Activated T-helper 1 cell treated with anti-CD3 and anti-CD28 coated beads, Interleukin-2, amount 50 U/mL, for 16 hours (primary cell): ENCODE data around the gene CCNI.

Experiments
- DNase-seq, 2 donors: peaks; one replicate each; pipeline ENCODE4 v3.0.0-alpha.2; 2020; ENCODE audit warnings: low read depth in 1 of 2, low spot score in 1 of 2

Gene CCNI

DNA sequence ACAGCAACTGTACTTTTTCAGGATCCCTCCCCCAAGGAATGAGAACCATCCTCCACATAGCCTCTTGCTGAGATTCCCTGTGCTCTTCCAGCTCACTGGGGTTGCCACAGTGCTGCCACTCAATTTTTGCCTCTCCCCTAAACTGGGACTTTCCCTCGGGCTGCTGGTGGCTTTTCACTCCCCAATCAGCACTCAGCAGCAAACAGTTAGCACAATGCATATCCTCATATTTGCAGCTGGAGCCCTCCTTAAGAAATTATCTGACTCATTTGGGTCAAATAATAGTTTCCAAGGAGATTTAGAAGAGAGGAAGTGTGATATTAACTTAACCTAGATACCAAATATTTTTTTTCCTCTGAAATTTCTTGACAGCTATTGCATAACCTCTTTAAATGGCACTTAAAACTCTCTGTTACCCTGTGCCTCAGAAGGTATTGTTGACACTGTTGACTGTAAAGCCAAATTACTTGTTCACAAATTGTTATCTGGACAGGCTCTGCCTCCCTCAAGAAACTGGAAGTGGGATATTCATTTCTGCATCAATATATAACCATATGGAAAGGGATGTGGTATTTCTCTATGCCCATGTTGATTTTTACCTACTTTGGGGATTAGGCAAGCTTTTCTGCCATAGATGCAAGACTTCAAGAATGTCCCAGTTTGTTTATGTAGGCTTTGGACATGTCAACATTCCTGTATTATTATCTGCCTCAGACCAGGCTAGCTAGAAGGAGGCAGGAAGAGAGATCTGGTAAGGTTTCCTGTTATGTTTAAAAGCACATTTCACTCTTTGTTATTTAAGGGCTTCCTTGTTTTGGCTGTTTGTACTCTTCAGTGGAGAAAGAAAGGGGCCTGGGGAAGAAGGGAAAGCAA, 68.2 kb downstream of the CCNI start:
- no peak for DNase-seq

DNA sequence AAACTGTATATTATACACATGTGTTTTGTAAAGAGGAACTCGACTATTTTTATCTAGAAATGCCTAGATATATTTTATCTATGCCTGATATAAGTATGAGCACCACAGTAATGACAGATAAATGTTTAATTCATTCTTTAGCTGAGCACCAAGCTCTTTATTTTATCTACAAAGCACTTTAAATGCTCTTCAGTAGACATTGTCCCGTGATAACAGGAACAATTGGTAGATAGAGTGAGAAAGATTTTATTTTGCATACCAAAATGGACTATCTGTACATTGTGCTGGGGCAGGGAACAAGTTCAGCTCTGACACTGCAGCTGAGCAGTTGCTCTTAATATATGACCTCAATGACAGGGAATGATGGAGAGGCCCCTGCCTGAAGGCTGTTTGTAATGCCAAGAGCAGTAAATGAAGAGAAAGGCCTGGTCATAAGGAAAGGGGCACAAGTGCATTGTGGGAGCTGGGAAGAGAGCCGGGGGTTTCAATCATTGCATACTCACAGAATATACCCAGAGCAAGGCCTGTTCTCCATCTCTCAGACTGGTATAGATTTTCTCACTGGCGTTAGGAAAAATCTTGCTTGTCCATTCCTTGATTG, 68.9 kb downstream of the CCNI start:
- DNase-seq, result no peak

DNA sequence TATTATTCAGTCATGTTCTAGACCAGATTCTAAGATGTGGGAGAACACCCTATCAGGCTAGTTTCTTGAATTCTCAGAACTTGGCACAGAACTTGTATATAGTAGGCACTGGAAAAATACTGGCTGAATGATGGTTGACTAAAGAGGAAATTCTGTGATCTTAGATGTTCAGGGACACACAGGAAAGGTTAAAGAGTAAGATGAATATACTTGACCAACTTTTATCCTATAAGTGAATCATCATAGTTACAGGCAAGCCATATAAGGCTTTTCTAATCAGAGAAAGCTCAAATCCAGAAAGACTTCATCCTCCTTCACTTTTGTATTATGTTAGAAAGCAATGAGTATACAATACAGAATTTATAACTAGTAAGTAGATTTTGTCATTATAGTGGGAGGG, 72.4 kb downstream of the CCNI start:
- DNase-seq, result no peak

DNA sequence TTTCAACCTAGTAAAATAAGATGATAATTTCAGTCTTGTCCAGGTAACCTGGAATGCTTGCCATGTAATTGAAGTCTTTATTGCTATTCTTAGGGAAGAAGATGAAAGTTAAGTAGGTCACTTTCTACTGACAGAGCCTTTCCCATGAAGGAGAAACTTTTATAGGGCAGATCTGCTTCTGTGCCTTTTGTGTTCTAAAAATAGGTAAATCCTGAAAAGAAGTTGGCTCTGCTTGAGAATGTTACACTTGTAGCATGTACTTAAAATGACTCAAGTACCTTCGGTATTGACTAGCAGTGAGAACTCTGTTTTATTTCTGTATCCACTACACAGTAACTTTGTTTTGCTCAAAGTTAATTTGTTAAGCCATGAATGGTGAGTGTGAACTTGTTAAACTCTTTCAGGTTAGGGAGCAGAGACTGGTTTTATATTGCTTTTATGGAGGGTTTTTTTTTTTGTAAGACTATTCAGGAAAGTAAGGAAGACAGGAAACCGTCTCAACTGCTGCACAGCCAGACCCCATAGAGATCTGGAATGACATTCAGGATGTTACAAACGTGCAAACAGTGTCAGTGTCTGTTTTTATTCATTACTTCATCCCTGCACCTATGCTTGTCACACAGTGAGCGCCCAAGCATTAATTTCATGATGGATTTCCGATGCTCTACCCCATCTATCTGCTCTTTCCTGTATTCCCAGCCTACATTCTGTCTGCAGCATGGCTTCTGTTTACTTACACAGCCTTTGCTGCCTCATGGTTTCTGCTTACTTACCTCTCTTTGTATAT, 73.3 kb downstream of the CCNI start:
- no peak for DNase-seq

DNA sequence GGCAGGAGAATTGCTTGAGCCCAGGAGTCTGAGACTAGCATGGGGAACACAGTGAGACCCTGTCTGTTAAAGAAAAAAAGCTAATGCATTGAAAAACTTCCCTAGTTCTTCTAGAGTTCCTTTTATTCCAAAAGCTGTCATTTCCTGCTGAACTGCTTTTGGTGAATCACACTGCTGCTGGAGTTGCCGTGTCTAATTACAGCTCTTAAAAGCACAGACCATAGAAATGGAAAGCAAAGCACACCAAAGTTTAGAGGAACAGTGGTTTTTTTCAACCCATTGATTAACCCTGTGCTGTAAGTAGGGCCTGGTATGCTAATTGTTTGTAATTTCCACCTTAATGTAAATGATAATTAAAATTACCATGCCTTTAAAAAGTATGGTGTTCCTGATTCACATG, 73.9 kb downstream of the CCNI start:
- DNase-seq, result no peak

DNA sequence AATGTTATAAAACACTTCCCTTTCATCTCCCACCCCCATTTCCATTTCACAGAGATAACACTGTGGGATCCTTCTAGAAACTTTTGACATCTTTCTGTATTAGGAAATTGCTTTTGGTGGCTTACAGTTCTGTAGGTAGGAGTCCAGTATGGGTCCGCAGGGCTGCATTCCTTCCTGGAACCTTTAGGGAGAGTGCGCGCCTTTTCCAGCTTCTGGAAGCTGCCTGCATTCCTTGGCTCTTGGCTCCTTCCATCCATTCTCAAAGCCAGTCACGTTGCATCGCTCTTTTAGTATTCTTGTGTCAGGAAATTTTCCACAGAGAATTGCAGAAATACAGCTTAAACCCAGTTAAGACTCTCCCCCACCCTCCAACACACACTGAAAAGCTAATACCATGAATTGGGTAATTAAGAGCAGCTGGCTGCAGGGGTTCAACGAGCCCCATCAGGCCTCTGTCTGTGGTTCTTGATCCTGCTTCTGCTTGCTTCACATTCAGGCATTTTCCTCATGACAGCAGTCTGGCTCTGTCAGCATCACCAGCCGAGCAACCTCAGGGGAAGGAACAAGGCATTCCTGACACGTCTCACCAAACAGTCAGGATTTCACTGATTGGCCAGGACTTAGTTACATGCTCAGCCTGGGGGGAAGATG, 77.4 kb downstream of the CCNI start:
- no peak for DNase-seq

DNA sequence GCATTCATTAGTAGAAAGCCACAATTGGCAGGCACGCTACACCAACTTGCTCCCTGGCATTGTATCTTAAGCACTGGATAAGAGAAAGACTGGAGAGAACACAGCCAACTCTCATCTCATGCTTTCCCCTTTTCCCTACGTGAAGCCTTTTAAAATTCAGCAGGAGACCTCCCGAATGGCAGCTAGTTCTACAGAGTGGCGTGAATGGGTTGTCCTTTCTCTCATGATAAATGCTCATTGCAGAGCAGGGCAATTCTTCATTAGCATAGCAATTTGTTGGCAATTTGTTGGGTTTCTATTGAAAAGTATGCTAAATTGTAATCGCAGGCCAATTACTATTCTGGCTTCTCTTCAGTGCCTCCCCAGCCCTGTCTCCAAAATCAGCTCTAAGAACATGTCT, 78.3 kb downstream of the CCNI start:
- DNase-seq, result no peak
